GM12874 (cell line): Measurements from ENCODE around the gene ZWILCH.

Experiments
- TF ChIP-seq, protein P1 (sequence below): IDR thresholded peaks from 2 replicates; pipeline ENCODE4 v1.5.1; 2011; ENCODE audit warnings: low read depth, mild to moderate bottlenecking, control low read depth, low read length, moderate library complexity; ENCODE audit not compliant: insufficient read depth

The ZWILCH gene

DNA sequence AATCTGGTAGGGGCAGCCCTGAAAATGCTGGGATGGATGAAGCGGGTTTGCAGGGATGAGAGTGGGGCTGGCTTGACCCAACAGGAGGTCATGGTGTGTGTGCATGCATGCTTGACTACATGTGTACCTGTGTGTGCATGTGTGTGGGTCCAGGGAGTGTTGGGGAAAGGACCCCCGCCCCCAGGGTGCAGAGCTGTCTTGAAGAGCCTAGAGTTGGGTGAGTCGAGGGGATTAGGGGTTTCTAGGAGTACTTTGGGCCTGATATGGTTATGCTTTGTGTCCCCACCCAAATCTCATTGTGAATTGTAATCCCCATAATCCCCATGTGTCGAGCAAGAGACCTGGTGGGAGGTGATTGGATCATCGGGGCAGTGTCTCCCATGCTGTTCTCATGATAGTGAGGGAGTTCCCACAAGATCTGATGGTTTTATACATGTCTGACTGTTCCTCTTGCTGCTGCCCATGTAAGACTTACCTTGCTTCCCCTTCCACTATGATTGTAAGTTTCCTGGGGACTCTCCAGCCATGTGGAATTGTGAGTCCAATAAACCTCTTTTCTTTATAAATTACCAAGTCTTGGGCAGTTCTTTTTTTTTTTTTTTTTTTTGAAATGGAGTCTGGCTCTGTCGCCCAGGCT, 65.8 kb downstream of the ZWILCH start:
- TF ChIP-seq, protein P1, sequence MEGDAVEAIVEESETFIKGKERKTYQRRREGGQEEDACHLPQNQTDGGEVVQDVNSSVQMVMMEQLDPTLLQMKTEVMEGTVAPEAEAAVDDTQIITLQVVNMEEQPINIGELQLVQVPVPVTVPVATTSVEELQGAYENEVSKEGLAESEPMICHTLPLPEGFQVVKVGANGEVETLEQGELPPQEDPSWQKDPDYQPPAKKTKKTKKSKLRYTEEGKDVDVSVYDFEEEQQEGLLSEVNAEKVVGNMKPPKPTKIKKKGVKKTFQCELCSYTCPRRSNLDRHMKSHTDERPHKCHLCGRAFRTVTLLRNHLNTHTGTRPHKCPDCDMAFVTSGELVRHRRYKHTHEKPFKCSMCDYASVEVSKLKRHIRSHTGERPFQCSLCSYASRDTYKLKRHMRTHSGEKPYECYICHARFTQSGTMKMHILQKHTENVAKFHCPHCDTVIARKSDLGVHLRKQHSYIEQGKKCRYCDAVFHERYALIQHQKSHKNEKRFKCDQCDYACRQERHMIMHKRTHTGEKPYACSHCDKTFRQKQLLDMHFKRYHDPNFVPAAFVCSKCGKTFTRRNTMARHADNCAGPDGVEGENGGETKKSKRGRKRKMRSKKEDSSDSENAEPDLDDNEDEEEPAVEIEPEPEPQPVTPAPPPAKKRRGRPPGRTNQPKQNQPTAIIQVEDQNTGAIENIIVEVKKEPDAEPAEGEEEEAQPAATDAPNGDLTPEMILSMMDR, result no peak

DNA sequence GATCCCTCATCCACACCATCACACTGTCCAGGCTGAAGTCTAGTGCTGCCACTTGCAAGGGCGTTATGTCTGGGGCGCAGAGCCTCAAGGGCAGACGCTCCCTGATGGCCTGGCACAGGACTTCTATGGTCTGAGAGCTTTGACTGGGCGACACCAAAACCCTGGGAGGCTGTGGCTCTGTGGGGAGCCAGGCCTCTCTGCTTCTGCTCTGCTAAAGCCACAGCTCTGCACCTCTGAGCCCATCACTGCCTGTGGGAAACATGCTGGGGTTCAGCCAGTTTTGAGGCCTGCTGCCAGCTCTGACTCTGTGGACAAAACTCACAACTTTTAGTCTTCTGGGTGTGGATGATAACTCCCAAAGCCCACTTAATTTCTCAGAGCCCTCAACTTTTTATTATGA, 67.0 kb downstream of the ZWILCH start:
- TF ChIP-seq, protein P1, result no peak

DNA sequence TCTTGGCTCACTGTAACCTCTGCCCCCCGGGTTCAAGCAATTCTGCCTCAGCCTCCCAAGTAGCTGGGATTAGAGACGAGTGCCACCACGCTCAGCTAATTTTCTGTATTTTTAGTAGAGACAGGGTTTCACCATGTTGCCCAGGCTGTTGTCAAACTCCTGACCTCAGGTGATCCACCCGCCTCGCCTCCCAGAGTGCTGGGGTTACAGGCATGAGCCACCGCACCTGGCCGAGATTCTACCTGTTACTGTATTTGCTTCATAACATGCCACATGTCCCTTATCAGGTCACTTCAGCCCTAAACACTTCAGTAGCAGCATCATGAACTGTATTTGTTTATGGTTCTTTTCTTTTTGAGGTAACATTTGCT, 68.2 kb downstream of the ZWILCH start:
- TF ChIP-seq, protein P1, result no peak

DNA sequence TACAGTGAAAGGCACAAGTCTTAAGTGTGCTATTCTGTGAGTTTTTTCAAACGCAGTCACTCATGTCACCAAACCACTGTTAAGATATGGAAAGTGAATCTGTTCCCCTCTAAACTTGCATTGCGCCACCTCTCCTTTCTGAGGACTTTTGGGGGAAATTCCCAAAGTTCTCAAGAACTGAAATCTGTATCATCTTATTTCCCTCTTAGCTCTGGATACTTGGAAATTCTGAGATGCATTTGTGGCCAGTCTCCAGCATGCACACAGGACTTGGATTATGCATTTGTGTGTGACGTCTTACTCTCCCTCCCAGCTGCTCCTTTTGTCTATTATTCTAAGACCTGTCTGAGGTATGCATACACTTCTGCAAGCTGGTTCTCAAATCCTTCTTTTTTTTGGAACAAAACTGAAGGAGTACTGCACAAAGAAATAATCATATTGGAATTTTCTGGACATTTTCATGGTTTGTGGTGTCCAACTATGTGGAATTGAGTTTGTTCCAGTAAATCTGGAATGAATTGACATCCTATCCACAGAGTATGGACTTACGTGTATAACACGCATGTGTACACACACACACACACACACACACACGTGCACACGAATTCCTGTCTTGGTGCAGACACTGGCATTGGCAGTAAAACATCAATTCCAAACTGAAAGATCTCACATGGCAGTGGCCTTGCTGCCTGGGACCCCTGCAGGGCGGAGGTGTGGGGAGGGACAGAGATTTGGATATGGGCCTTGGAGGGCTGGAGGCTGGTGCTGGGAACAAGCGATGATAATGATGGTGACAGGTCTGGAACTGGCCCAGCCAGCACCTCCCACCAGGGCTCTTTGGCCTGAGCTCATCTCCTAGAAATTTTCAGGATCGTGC, 68.8 kb downstream of the ZWILCH start:
- TF ChIP-seq, protein P1, result no peak

DNA sequence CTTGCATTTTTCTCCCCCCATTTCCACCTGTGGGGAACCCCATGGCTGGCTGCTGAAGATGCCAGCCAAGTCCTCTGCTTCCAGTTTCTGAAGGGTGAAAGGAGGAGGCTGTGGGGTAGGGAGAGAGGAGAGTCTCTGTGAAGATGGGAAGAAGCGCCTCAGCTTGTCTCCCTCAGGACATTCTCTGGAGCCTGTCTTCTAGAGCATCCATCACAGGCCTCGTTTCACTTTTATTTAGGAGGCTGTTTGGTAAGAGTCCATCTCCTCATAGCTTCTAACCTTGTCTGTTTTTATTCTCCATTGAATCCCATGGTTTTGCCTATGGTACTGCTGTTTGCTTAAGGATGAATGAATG, 69.4 kb downstream of the ZWILCH start:
- TF ChIP-seq, protein P1, result no peak

DNA sequence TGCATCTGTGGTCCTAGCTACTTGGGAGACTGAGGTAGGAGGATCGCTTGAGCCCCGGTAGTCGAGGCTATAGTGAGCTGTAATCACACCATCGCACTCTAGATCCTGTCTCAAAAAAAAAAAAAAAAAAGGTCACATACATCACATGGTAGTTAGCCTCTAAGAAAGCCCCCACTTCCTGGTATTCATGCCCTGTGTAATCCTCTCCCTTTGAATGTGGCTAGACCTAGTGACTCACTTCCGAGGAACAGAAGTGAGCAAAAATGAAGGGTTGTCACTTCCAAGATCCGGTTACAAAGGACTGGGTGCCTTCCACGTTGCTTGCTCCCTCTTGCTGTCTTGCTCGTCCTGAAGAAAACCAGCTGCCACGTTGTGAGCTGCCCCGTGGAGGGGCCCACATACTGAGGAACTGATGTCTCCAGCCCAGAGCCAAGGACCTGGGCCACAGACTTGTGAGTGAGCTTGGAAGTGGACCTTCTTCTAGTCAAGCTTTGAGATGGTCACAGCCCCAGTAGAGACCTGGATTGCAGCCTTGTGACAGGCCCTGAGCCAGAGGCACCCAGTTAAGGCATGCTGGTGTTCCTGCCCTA, 73.3 kb downstream of the ZWILCH start:
- TF ChIP-seq, protein P1, result no peak

DNA sequence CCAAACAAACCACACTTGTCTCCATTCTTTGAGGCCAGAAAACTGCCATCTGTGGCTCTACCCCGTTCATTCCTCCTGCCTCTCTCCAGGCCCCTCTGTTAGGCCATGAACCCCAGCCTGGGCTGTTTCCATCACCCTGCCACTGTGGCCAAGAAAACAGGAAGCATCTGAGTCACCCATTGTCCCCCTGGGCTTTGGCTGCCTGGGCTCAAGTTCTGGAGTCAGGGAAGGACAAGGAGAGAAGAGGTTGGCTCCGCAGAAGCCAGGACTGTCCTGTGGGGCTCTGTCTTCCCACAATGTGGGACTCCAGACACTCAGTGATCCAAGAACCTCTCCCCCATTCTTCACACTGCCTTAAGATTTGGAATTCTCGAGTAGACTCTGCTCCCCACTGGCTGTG, 75.5 kb downstream of the ZWILCH start:
- TF ChIP-seq, protein P1, result no peak
